ENCODE results near the gene ASAP3. TPM values are rescaled to one million over a fixed set of nuclear protein-coding genes. Genes with fewer than 3 reads are reported as not detected.
A peak's percentile ranks its signal among the peaks of the same experiment; 100 is the strongest.

Gene ASAP3
- total and polyA plus RNA-seq, 4 donors: 7.0 to 93.9 (median 21.1) TPM

DNA sequence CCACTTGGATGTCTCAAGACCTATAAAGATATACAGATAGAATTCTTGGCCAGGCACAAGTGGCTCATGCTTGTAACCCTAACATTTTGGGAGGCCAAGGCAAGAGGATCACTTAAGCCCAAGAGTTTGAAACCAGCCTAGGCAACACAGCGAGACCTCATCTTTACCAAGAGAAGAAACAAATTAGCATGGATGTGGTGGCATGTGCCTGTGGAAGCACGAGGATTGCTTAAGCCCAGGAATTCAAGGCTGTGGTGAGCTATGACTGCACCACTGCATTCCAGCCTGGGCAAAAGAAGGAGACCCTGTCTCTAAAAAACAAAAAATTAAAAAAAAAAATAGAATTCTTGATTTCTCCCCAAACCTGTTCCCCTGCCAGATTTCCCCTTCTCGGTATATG is 8.3 kb downstream of the ASAP3 start:
- no peaks in the 10 kb centered on the region for H3K36me3 ChIP-seq (ENCODE audit: control insufficient read depth in 1 of 2, insufficient read depth in 2 of 2, low read length in 1 of 2)
- H3K27me3 ChIP-seq (ENCODE audit: control insufficient read depth in 1 of 2, insufficient read depth in 2 of 2, low read length in 1 of 2): no peaks in the 10 kb centered on the region
- H3K4me3 ChIP-seq (ENCODE audit: low read length in 2 of 2): no peak overlapping the region
- ATAC-seq (ENCODE audit: low FRiP score): no peak
- no peak overlapping the region for H3K27ac ChIP-seq (ENCODE audit: low read depth in 1 of 2, low read length in 2 of 2)
- H3K4me1 ChIP-seq (ENCODE audit: control insufficient read depth in 1 of 2, insufficient read depth in 2 of 2, low read length in 2 of 2): no peaks in the 10 kb centered on the region
- intact Hi-C loops (cut with DNase I): no loop called here
- no peaks in the 10 kb centered on the region for H3K9me3 ChIP-seq (ENCODE audit: control insufficient read depth, low read length)
- DNase-seq: no peak
- 40 to 41% methylated on average over 3 of the region's 3 CpGs for WGBS, 2 donors

DNA sequence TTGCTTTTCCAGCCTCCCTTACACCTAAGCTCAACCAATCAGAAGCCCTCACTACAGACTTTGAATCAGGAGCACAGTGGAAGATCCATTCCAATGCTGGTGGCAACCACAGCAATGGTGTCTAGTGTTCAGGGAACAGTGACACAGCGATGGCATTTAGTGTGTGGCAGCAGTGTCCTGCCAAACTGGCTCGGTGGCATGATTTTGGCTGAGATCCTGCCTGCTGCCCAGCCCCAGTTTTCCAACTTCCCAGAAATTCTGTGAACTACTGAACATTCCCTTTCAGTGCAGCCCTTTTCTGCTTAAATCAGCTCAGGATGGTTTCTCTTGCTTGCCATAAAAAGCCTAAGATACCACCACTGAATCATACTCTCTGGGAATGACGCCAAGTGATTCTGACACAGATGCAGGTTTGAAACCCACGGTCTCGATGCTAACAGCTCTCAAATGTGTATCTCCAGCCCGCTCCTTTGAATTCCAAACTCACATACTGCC is 8.8 kb downstream of the ASAP3 start:
- H3K27me3 ChIP-seq (ENCODE audit: control insufficient read depth in 1 of 2, insufficient read depth in 2 of 2, low read length in 1 of 2): no peaks in the 10 kb centered on the region
- intact Hi-C loops (cut with DNase I): no loop called here
- H3K9me3 ChIP-seq (ENCODE audit: control insufficient read depth, low read length): no peaks in the 10 kb centered on the region
- no peak for DNase-seq
- no peak for ATAC-seq (ENCODE audit: low FRiP score)
- H3K27ac ChIP-seq (ENCODE audit: low read depth in 1 of 2, low read length in 2 of 2): no peak overlapping the region
- H3K4me3 ChIP-seq (ENCODE audit: low read length in 2 of 2): no peak overlapping the region
- H3K4me1 ChIP-seq (ENCODE audit: control insufficient read depth in 1 of 2, insufficient read depth in 2 of 2, low read length in 2 of 2): no peaks in the 10 kb centered on the region
- H3K36me3 ChIP-seq (ENCODE audit: control insufficient read depth in 1 of 2, insufficient read depth in 2 of 2, low read length in 1 of 2): no peaks in the 10 kb centered on the region
- WGBS, 2 donors: 23 to 31% methylated on average over 6 of the region's 6 CpGs

DNA sequence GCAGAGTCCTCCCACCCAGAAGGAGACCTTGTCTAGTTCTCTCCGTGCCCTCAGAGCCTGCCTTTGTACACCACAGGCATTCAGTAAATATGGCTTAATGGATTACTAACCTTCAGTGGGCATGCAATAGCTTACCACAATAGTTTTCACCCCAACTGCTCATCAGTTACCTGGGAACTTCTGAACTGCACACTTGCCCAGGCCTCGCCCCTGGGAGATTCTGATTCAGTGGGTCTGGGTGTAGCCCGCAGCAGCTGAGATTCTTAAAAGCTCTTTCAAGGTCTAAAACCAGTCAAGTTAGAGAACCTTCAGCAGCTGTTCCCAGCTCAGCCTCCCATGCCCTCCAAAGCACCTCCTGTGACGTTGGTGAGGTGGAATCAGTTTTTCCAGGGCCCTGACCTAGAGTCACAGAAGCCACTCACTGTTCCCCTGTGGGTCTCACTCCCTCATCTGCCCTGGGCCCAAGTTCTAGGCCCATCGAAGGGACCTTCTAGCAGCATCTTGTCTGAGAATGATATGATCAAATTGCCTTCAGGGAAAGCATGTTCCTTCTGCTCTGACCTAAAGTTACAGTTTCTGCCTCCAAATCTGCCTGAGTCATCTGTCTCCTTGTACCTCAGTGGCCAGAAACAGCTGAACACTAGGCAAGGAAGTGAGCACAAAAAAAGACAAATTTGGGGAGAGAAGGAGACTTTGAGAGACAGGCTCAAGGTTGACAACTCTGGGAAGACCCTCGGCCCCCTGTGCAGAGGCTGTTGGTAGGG is 10.8 kb downstream of the ASAP3 start:
- Histone ChIP-seq H3K27ac (ENCODE audit: low read depth in 1 of 2, low read length in 2 of 2) (no peak overlapping the region), H3K27me3 (ENCODE audit: control insufficient read depth in 1 of 2, insufficient read depth in 2 of 2, low read length in 1 of 2) (no peaks in the 10 kb centered on the region), H3K36me3 (ENCODE audit: control insufficient read depth in 1 of 2, insufficient read depth in 2 of 2, low read length in 1 of 2) (no peaks in the 10 kb centered on the region), H3K4me3 (ENCODE audit: low read length in 2 of 2) (no peak overlapping the region), H3K9me3 (ENCODE audit: control insufficient read depth, low read length) (no peaks in the 10 kb centered on the region), H3K4me1 (ENCODE audit: control insufficient read depth in 1 of 2, insufficient read depth in 2 of 2, low read length in 2 of 2) (no peaks in the 10 kb centered on the region)
- WGBS, 2 donors: 81 to 83% methylated on average over 6 of the region's 6 CpGs
- ATAC-seq (ENCODE audit: low FRiP score) (no peak), DNase-seq (no peak)
- intact Hi-C loops (cut with DNase I): no loop called here

DNA sequence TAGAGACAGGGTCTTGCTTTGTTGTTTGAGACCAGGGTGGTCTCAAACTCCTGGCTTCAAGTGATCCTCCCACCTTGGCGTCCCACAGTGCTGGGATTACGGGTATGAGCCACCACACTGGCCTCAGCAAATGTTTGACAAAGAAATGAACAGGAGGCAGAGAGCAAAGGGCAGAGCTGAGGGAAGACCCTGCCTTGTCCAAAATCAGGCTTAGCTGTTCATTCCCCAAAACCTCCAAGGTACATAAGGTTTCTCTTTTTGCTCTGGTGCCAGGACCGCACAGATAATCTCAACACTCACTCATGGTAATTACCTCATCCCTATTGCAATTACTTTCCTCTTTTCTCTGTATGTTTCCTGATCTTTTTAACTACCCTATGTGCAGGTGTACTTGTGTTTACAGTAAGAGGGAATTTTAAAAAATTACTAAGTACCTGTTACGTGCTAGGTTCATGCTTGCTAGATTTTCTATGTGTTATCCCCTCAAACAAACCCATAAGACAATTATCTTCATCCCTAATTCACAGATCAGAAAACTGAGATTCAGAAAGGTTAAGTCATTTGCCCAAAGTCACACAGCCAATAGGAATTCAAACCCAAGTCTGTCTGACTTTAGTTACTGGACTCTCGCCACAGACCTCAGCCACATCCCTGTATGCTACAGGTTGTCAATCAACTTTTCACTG is 11.5 kb downstream of the ASAP3 start:
- WGBS, 2 donors: 89 to 92% methylated on average over 5 of the region's 5 CpGs
- ATAC-seq (ENCODE audit: low FRiP score): no peak
- Histone ChIP-seq H3K4me1 (ENCODE audit: control insufficient read depth in 1 of 2, insufficient read depth in 2 of 2, low read length in 2 of 2) (no peaks in the 10 kb centered on the region), H3K36me3 (ENCODE audit: control insufficient read depth in 1 of 2, insufficient read depth in 2 of 2, low read length in 1 of 2) (no peaks in the 10 kb centered on the region), H3K27me3 (ENCODE audit: control insufficient read depth in 1 of 2, insufficient read depth in 2 of 2, low read length in 1 of 2) (no peaks in the 10 kb centered on the region), H3K27ac (ENCODE audit: low read depth in 1 of 2, low read length in 2 of 2) (no peak overlapping the region), H3K9me3 (ENCODE audit: control insufficient read depth, low read length) (no peaks in the 10 kb centered on the region), H3K4me3 (ENCODE audit: low read length in 2 of 2) (no peak overlapping the region)
- intact Hi-C loops (cut with DNase I): no loop called here
- DNase-seq: no peak

DNA sequence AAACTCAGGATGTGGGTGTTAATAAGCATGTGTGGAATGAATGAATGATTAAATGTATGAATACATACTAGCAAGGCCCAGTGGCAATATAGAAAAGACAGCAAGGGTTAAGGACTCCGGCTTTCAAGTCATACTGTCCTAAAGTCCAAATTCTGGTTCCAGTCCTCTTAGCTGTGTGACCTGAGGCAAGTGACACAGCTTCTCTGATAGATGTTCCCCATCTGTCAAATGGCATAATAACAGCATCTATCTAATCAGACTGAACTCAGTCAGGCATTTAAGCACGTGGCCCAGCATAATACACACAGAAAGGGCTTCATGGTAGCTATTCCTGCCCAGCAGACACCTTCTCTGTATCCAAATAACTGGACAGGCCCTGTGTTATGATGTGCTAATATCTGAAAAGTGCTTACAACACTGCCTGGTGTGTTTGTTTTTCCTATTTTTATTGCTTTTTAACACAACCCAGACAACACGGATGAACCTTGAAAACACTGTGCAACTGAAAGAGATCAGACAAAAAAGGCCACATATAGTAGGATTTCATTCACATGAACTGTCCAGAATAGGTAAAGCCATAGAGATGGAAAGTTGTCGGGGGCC is 12.4 kb downstream of the ASAP3 start:
- Histone ChIP-seq H3K4me3 (ENCODE audit: low read length in 2 of 2) (no peak overlapping the region), H3K4me1 (ENCODE audit: control insufficient read depth in 1 of 2, insufficient read depth in 2 of 2, low read length in 2 of 2) (no peaks in the 10 kb centered on the region), H3K27ac (ENCODE audit: low read depth in 1 of 2, low read length in 2 of 2) (no peak overlapping the region), H3K36me3 (ENCODE audit: control insufficient read depth in 1 of 2, insufficient read depth in 2 of 2, low read length in 1 of 2) (no peaks in the 10 kb centered on the region), H3K27me3 (ENCODE audit: control insufficient read depth in 1 of 2, insufficient read depth in 2 of 2, low read length in 1 of 2) (no peaks in the 10 kb centered on the region), H3K9me3 (ENCODE audit: control insufficient read depth, low read length) (no peaks in the 10 kb centered on the region)
- DNase-seq (no peak), ATAC-seq (ENCODE audit: low FRiP score) (no peak)
- intact Hi-C loops (cut with DNase I): no loop called here
- 77 to 79% methylated on average over 4 of the region's 4 CpGs for WGBS, 2 donors

DNA sequence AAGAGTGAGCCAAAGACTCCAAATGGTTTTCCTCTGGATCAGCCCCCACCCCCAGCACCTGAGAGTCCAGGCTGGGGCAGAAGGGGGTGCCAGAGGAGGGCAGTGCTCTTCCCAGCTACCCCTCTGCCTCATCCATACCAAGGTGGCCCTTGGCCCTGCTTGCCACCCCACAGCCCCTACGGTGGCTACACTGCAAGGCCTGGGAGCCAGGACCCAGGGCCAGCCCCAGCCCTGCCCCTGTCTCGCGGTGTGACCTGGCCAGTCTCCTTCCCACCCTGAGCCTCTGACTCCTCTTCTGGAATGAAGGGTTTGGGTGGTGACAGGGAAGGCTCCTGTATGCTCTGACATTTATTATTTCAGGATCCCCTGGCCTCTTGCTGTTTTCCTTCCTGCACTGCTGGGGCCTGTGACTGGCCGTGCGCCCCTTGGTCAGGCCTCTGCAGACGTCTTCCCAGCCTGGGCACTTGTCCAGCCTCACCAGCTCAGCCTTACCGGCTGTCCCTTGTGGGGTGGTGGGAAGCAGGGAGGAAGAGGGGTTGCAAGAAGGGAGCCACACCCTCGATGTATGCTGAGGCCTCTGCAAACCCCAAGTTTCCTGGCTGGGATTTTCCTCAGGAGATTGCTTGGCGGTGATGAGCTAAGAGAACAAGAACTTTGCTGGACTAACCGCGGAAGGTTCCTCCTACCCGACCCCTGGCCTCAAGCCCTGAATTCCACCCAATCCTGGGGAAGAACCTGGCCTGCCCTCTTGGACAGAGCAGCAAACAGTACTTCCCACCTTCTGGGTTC is 13.5 kb downstream of the ASAP3 start:
- ATAC-seq (ENCODE audit: low FRiP score) (peak; percentile 68), DNase-seq (peak; percentile 81 to 87)
- Histone ChIP-seq H3K36me3 (ENCODE audit: control insufficient read depth in 1 of 2, insufficient read depth in 2 of 2, low read length in 1 of 2) (no peaks in the 10 kb centered on the region), H3K27me3 (ENCODE audit: control insufficient read depth in 1 of 2, insufficient read depth in 2 of 2, low read length in 1 of 2) (no peaks in the 10 kb centered on the region), H3K4me1 (ENCODE audit: control insufficient read depth in 1 of 2, insufficient read depth in 2 of 2, low read length in 2 of 2) (no peaks in the 10 kb centered on the region), H3K27ac (ENCODE audit: low read depth in 1 of 2, low read length in 2 of 2) (no peak overlapping the region), H3K9me3 (ENCODE audit: control insufficient read depth, low read length) (no peaks in the 10 kb centered on the region), H3K4me3 (ENCODE audit: low read length in 2 of 2) (no peak overlapping the region)
- intact Hi-C loops (cut with DNase I): no loop called here
- 28 to 36% methylated on average over 12 of the region's 12 CpGs for WGBS, 2 donors

DNA sequence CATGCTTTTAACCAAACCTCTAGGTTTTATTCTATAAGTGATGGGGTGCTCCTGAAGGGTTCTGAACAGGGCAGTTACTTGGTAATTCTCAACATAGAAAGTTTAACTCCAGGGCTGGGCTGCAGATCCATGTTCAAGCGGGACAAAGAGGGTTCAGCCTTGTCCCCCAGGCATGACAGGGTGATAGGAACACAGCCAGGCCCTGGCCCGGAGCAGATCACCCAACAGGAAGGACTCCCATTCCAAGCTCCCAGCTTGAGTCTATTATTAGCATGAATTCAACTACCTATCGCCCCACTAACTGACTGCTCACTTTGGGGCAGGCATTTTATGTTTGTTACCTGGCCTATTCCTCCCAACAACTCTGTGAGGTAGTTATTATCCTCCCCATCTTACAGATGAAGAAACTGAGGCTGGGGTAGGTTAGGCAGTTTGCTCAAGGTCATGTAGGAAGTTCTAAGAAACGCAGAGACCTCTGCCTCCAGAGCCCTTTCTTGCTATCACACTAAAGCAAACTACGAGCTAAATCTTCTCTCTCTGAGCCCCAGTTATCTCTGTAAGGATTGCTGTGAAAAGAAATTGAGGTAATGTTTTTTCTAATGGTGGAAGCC is 14.5 kb downstream of the ASAP3 start:
- WGBS, 2 donors: 37 to 44% methylated on average over 5 of the region's 5 CpGs
- no peaks in the 10 kb centered on the region for H3K36me3 ChIP-seq (ENCODE audit: control insufficient read depth in 1 of 2, insufficient read depth in 2 of 2, low read length in 1 of 2)

DNA sequence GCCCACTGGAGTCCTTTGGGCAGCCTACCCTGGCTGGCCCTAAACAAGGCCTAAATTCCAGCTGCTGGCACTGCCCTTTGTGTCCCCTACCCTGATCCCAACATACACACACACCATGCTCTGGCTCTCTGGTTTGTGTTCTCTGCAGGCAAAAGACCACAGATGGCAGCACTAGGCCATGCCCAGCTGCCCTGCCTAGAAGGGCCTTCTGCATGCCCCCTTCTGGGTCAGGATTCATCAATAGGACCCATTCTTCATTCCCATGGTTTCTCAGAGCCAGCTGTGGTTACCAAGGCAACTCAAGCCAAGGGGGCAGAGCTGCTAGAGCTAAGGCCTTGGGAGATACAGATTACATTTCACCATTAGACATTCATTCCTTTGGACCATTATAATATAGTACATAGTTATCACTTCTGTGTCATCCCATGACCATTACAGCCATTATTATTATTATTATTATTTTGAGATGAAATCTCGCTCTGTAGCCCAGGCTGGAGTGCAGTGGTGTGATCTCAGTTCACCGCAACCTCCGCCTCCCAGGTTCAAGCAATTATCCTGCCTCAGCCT is 17.5 kb downstream of the ASAP3 start:
- intact Hi-C loops (cut with DNase I): no loop called here
- ATAC-seq (ENCODE audit: low FRiP score) (no peak), DNase-seq (no peak)
- no peaks in the 10 kb centered on the region for H3K27me3 ChIP-seq (ENCODE audit: control insufficient read depth in 1 of 2, insufficient read depth in 2 of 2, low read length in 1 of 2)
- no peak overlapping the region for H3K27ac ChIP-seq (ENCODE audit: low read depth in 1 of 2, low read length in 2 of 2)
- no peak overlapping the region for H3K4me3 ChIP-seq (ENCODE audit: low read length in 2 of 2)
- H3K4me1 ChIP-seq (ENCODE audit: control insufficient read depth in 1 of 2, insufficient read depth in 2 of 2, low read length in 2 of 2): no peaks in the 10 kb centered on the region
- WGBS, 2 donors: 98% methylated on average over 3 of the region's 3 CpGs
- H3K9me3 ChIP-seq (ENCODE audit: control insufficient read depth, low read length): no peaks in the 10 kb centered on the region
- H3K36me3 ChIP-seq (ENCODE audit: control insufficient read depth in 1 of 2, insufficient read depth in 2 of 2, low read length in 1 of 2): no peaks in the 10 kb centered on the region

More for the DNA sequence above, 14.5 kb downstream of the ASAP3 start:
- H3K4me3 ChIP-seq (ENCODE audit: low read length in 2 of 2): no peak overlapping the region
- H3K4me1 ChIP-seq (ENCODE audit: control insufficient read depth in 1 of 2, insufficient read depth in 2 of 2, low read length in 2 of 2): no peaks in the 10 kb centered on the region
- H3K27ac ChIP-seq (ENCODE audit: low read depth in 1 of 2, low read length in 2 of 2): no peak overlapping the region
- intact Hi-C loops (cut with DNase I): no loop called here
- DNase-seq (no peak), ATAC-seq (ENCODE audit: low FRiP score) (no peak)
- no peaks in the 10 kb centered on the region for H3K9me3 ChIP-seq (ENCODE audit: control insufficient read depth, low read length)
- H3K27me3 ChIP-seq (ENCODE audit: control insufficient read depth in 1 of 2, insufficient read depth in 2 of 2, low read length in 1 of 2): no peaks in the 10 kb centered on the region
